Ovary (tissue), 9 donors: ENCODE data around the gene CD320. TPM values are rescaled to one million over a fixed set of nuclear protein-coding genes. Genes with fewer than 3 reads are reported as not detected.
"Not testable (repeated sequence)": the region's sequence is repeated elsewhere in the genome, so short reads cannot be mapped to it uniquely, and the experiment has no call there.

Source experiments
- DNase-seq, 5 donors: peaks; one replicate each; pipeline ENCODE4 v3.0.0-alpha.2; 2019 to 2020
- H3K27ac ChIP-seq, 2 donors: fragments of 200-600 bp; one replicate each; pipeline versions ENCODE4 v1.5.1 to v1.8.0; 2019 to 2022
- H3K27me3 ChIP-seq: fragments of 200-600 bp; one replicate; pipeline ENCODE4 v1.8.0; 2022
- H3K36me3 ChIP-seq: fragments of 200-600 bp; sonication (generic); one replicate; pipeline ENCODE4 v1.5.1; 2019
- H3K4me1 ChIP-seq: one replicate; pipeline ENCODE4 v1.8.1; 2013; ENCODE audit warnings: mild to moderate bottlenecking, moderate library complexity; ENCODE audit not compliant: insufficient read depth
- H3K4me3 ChIP-seq: fragments of 200-600 bp; sonication (generic); one replicate; pipeline ENCODE4 v1.5.1; 2017
- H3K9me3 ChIP-seq, 2 donors: fragments of 200-600 bp in 1 of 2; sonication (generic) in 1 of 2; one replicate each; pipeline versions ENCODE4 v1.5.1 to v1.8.1; 2013 to 2019; ENCODE audit warnings: mild to moderate bottlenecking in 1 of 2, moderate library complexity in 1 of 2
- EP300 ChIP-seq: sonication (generic); formaldehyde crosslinking; IDR thresholded peaks from one replicate; pipeline ENCODE4 v1.6.1; 2017; ENCODE audit warnings: antibody characterized with exemption
- POLR2A ChIP-seq: fragments of 450-650 bp; IDR thresholded peaks from one replicate; pipeline ENCODE4 v1.6.1; 2017; ENCODE audit warnings: antibody characterized with exemption, mild to moderate bottlenecking, moderate library complexity
- WGBS, 3 donors: extraction: QIAGEN DNeasy Blood & Tissue Kit in 1 of 3; methylation state at CpG; one replicate each; pipeline versions ENCODE4 v1.1.5 to v1.1.7; 2013 to 2017; 5-methylcytosine and 5-hydroxymethylcytosine counted together
- intact Hi-C, 4 donors: fragments of 100-400 bp; cut with DNase I; formaldehyde crosslinking; loops; one replicate each; pipeline versions ENCODE4 v1.11.0 to v1.15.1; 2022 to 2023
- polyA plus RNA-seq, 2 donors: library from polyadenylated mRNA; stranded (reverse); fragments of 200-250 nt in 1 of 2; fragments of 350-450 nt in 1 of 2; fragmentation: Illumina TruSeq in 1 of 2; extraction: RNeasy Lipid Tissue Mini Kit (QIAGEN cat#74804) in 1 of 2; gene quantifications; one replicate each; pipeline ENCODE4 v1.2.3, GENCODE V29; 2013 to 2014
- total RNA-seq, 7 donors: library from RNA; depleted of rRNA in 2 of 7; stranded (reverse); fragments of >200 nt in 2 of 7; fragmentation: NEBNext Ultra II Directional in 3 of 7; extraction: Animal tissue kit (Norgen Biotek cat#: 25700) in 3 of 7; gene quantifications; one replicate each; pipeline versions ENCODE4 v1.1.0 to v1.2.4, GENCODE V29; 2016 to 2023
- TF ChIP-seq, protein P1 (sequence below), 3 donors: fragments of 450-650 bp in 2 of 3; fragments of 200-600 bp in 1 of 3; IDR thresholded peaks; one replicate each; pipeline versions ENCODE4 v1.5.1 to v1.8.0; 2016 to 2022; ENCODE audit warnings: antibody characterized with exemption in 3 of 3, mild to moderate bottlenecking in 1 of 3
- donor health status: DM: no; HTN: no; CAD: no; lungs with moderate emphysema.
- donor health status: DM: no; HTN: no; CAD: no.
- donor health status: Bipolar disorder and iron deficiency.
- donor health status: DM: yes; HTN: yes; CAD: no.
- donor health status: DM: no; HTN: no; CAD: no.
- donor health status: DM: yes; HTN: yes; CAD: no.

CD320 gene
- total and polyA plus RNA-seq, 9 donors, result 1.9 to 57.0 (median 34.2) TPM

DNA sequence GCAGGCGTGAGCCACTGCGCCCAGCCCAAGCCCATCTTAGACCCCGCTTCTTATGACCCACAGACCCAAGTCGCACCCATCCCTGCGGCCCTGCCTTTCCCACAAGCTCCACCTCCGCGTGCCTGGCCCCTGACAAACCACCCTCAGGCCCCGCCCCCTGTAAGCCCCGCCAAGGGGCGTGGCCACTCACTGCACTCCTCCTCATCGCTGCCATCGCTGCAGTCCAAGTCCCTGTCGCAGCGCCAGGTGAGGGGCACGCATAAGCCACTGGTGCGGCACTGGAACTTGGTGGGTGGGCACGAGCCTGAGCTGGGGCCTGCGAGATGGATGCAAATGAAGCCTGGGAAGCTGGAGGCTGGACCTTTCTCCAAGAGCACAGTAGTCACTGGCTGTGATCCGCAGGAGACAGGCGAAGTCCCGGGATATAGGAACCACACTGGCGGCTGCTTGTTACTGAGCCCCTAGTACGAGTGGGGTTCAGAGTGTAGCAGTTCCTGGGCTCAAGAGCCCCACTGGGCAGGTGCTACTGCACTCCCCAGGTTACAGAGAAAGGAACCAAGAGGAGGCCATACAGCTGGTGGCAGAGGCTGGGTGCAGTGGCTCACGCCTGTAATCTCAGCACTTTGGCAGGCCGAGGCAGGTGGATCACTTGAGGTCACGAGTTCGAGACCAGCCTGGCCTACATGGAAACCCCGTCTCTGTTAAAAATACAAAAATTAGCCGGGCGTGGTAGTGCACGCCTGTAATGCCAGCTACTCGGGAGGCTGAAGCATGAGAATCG, 3.1 kb downstream of the CD320 start:
- no peak overlapping the region for H3K27ac ChIP-seq
- WGBS, 3 donors, result 78 to 82% (median 79%) methylated on average over 33 of the region's 33 CpGs
- no peak overlapping the region for H3K4me3 ChIP-seq
- intact Hi-C loops, result no loop called here
- no peaks in the 10 kb centered on the region for H3K36me3 ChIP-seq
- TF ChIP-seq EP300, result no peak
- H3K4me1 ChIP-seq, result peaks cover 7% of the 10 kb centered on the region
- DNase-seq, result peak in 4 of 5 donors; percentile 10 to 56 (median 27)
- H3K27me3 ChIP-seq, result no peaks in the 10 kb centered on the region
- no peaks in the 10 kb centered on the region for H3K9me3 ChIP-seq

DNA sequence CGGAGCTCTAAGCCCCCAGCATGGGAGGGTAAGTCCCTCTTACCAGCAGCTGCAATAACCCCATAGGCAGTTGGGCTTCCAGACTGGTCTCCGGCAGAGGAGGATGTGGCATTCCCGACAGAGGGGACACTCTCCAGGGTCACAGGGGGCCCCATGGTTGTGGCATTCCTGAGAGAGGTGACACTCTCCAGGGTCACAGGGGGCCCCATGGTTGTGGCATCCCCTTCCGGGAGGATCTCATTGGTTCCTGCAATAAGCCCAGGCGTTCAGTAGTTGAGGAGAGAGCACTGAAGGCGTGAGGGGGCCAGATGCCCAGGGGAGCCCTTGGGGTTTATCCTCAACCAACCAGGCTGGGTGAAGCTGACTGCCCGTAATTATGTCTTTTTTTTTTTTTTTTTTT, 5.4 kb downstream of the CD320 start:
- peak in 3 of 5 donors; percentile 5 to 20 (median 13) for DNase-seq
- intact Hi-C loops, result no loop called here
- 70 to 72% (median 72%) methylated on average over 7 of the region's 7 CpGs for WGBS, 3 donors

DNA sequence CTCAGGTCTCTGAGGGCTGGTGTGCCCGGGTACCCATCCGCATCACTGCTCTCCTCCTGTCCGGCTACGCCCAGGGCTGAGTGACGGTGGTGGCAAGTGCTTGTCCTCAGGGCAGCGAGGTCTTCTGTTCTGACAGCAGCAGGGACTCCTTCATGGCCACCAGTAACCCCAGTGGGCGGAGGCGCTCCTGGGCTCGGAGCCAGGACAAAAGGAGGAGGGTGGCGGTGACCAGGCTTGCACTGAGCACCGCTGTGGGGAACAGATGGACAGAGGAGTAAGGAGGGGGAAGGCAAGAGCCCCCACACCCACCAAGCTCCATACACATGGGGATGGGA, 5.8 kb downstream of the CD320 start:
- TF ChIP-seq, protein P1, sequence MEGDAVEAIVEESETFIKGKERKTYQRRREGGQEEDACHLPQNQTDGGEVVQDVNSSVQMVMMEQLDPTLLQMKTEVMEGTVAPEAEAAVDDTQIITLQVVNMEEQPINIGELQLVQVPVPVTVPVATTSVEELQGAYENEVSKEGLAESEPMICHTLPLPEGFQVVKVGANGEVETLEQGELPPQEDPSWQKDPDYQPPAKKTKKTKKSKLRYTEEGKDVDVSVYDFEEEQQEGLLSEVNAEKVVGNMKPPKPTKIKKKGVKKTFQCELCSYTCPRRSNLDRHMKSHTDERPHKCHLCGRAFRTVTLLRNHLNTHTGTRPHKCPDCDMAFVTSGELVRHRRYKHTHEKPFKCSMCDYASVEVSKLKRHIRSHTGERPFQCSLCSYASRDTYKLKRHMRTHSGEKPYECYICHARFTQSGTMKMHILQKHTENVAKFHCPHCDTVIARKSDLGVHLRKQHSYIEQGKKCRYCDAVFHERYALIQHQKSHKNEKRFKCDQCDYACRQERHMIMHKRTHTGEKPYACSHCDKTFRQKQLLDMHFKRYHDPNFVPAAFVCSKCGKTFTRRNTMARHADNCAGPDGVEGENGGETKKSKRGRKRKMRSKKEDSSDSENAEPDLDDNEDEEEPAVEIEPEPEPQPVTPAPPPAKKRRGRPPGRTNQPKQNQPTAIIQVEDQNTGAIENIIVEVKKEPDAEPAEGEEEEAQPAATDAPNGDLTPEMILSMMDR (IDR thresholded peaks at IDR 0.05), result no peak
- TF ChIP-seq EP300, result no peak
- TF ChIP-seq POLR2A, result no peak
- 60 to 67% (median 64%) methylated on average over 10 to 11 of the region's 11 CpGs for WGBS, 3 donors
- peak in 4 of 5 donors; percentile 5 to 36 (median 18) for DNase-seq

More for the DNA sequence above, 5.4 kb downstream of the CD320 start:
- no peak overlapping the region for H3K27ac ChIP-seq
- no peak overlapping the region for H3K4me3 ChIP-seq
- peaks cover 5% of the 10 kb centered on the region for H3K4me1 ChIP-seq
- no peaks in the 10 kb centered on the region for H3K9me3 ChIP-seq
- no peaks in the 10 kb centered on the region for H3K36me3 ChIP-seq
- H3K27me3 ChIP-seq, result no peaks in the 10 kb centered on the region
- TF ChIP-seq POLR2A (no peak), EP300 (no peak)
- TF ChIP-seq, protein P1 (IDR thresholded peaks at IDR 0.05), result no peak

DNA sequence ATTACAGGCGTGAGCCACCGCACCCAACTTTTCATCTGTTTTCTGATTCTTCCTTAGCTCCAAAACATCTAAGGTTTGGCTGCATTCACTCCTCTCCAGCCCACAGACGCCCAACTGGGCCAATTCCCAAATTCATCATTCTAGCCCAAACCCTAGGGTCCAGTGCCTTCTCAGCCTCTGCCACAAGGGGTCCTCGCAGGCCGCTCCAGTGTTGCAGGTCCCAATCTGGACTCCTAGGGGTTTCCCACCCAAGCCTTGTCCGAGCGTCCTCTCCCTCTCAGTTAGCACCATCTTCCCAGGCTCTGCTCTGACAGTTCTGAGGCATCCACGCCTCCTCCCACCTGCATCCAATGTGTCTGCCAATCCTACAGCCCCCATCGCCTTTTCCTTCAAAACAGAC, 16.8 kb downstream of the CD320 start:
- H3K27ac ChIP-seq, H3K4me3 ChIP-seq, H3K36me3 ChIP-seq, H3K4me1 ChIP-seq, H3K27me3 ChIP-seq, H3K9me3 ChIP-seq, intact Hi-C loops, DNase-seq: not testable (repeated sequence)
- WGBS, 3 donors, result no CpG with 5 or more reads among the region's 9 CpGs

More for the DNA sequence above, 5.8 kb downstream of the CD320 start:
- H3K9me3 ChIP-seq, result no peaks in the 10 kb centered on the region
- intact Hi-C loops, result no loop called here
- H3K4me1 ChIP-seq, result peaks cover 1% of the 10 kb centered on the region
- no peaks in the 10 kb centered on the region for H3K36me3 ChIP-seq
- no peak overlapping the region for H3K27ac ChIP-seq
- no peak overlapping the region for H3K4me3 ChIP-seq
- no peaks in the 10 kb centered on the region for H3K27me3 ChIP-seq

DNA sequence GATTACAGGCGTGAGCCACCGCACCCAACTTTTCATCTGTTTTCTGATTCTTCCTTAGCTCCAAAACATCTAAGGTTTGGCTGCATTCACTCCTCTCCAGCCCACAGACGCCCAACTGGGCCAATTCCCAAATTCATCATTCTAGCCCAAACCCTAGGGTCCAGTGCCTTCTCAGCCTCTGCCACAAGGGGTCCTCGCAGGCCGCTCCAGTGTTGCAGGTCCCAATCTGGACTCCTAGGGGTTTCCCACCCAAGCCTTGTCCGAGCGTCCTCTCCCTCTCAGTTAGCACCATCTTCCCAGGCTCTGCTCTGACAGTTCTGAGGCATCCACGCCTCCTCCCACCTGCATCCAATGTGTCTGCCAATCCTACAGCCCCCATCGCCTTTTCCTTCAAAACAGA, 31.6 kb downstream of the CD320 start:
- H3K9me3 ChIP-seq, H3K27me3 ChIP-seq, H3K36me3 ChIP-seq, DNase-seq, H3K4me1 ChIP-seq, intact Hi-C loops, H3K4me3 ChIP-seq, H3K27ac ChIP-seq: not testable (repeated sequence)
- no CpG with 5 or more reads among the region's 9 CpGs for WGBS, 3 donors

DNA sequence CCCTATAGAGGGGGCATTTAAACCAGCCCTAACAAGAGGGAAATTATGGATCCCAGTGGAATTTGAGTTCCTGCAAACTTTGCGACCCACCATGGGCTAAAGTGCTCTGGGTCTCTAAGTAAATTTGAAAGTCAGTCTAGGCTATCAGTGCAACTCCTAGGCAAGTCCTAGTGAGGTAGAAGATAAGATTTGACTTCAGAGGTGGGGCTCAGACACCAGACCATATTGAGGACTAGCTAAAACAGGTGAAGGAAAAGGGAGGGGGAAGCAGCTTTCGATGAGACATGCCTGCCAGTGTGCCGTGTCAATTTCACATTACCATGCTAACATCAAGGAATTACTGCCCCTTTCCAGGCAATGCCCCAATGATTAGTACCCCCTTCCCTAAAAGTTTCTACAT, 38.4 kb downstream of the CD320 start:
- no peaks in the 10 kb centered on the region for H3K36me3 ChIP-seq
- H3K27me3 ChIP-seq, result no peaks in the 10 kb centered on the region
- no peaks in the 10 kb centered on the region for H3K4me1 ChIP-seq
- DNase-seq, result peak in 1 of 5 donors; percentile 1
- WGBS, 3 donors, result 85 to 96% (median 88%) methylated on average over 3 of the region's 3 CpGs
- H3K27ac ChIP-seq, result no peak overlapping the region
- intact Hi-C loops, result loop anchor here in 1 of 4 donors (10.0 kb wide), 1 partner anchor 45 kb away; no protein-coding TSS in a partner anchor
- no peak for TF ChIP-seq EP300
- no peak for TF ChIP-seq POLR2A
- TF ChIP-seq, protein P1 (IDR thresholded peaks at IDR 0.05), result no peak
- no peaks in the 10 kb centered on the region for H3K9me3 ChIP-seq
- no peak overlapping the region for H3K4me3 ChIP-seq
